CD4-positive, alpha-beta T cell (primary cell): Measurements from ENCODE around the gene SLC2A5. TPM values are rescaled to one million over a fixed set of nuclear protein-coding genes. Genes with fewer than 3 reads are reported as not detected.

Experiments
- ATAC-seq: fragments of 200-7000 bp; cut with Tn5 transposase; one replicate; pipeline ENCODE4 v1.10.0; 2022; ENCODE audit warnings: mild to moderate bottlenecking; ENCODE audit not compliant: poor library complexity
- CTCF ChIA-PET: fragments of 350-600 bp; sonication (Branson Sonifier 250); formaldehyde crosslinking; loops from one replicate; lab custom pipeline; 2021; ENCODE audit warnings: antibody characterized with exemption, inconsistent platforms; lab: Charles Lee
- POLR2A ChIA-PET: fragments of 350-600 bp; sonication (Branson Sonifier 250); formaldehyde crosslinking; loops from one replicate; lab custom pipeline; 2021; ENCODE audit warnings: antibody characterized with exemption, inconsistent platforms; lab: Charles Lee
- DNase-seq, 14 experiments: peaks; one replicate each; pipeline ENCODE4 v3.0.0-alpha.2; 2013 to 2020; ENCODE audit warnings: mixed read lengths in 2 of 14
- H3K27ac ChIP-seq, 2 donors: one replicate each; pipeline versions ENCODE4 v1.5.1 to v1.7.0; 2013; ENCODE audit warnings: low read length in 2 of 2, low read depth in 1 of 2, mild to moderate bottlenecking in 1 of 2
- H3K27me3 ChIP-seq, 2 experiments: 1 replicate in 1 of 2; 2 replicates in 1 of 2; pipeline versions ENCODE4 v1.6.1 to v1.7.0; 2013; ENCODE audit warnings: low read length in 2 of 2, control low read depth in 1 of 2, mild to moderate bottlenecking in 1 of 2, moderate library complexity in 1 of 2; ENCODE audit not compliant: insufficient read depth in 2 of 2, control insufficient read depth in 1 of 2
- H3K36me3 ChIP-seq: one replicate; pipeline ENCODE4 v1.6.1; 2013; ENCODE audit warnings: low read length, control low read depth; ENCODE audit not compliant: insufficient read depth
- H3K4me1 ChIP-seq: one replicate; pipeline ENCODE4 v1.6.1; 2013; ENCODE audit warnings: low read length, control low read depth; ENCODE audit not compliant: insufficient read depth
- H3K4me3 ChIP-seq: one replicate; pipeline ENCODE4 v1.5.1; 2013; ENCODE audit warnings: mild to moderate bottlenecking, low read length, moderate library complexity
- H3K9me3 ChIP-seq, 2 experiments: 1 replicate in 1 of 2; 2 replicates in 1 of 2; pipeline versions ENCODE4 v1.6.1 to v1.7.0; 2013; ENCODE audit warnings: low read length in 2 of 2, mild to moderate bottlenecking in 2 of 2, control low read depth in 1 of 2, moderate library complexity in 1 of 2; ENCODE audit not compliant: control insufficient read depth in 1 of 2, insufficient read depth in 1 of 2
- H3K27ac Mint-ChIP-seq: one replicate; pipeline ENCODE4 v1.8.0; 2020; ENCODE audit warnings: mixed read lengths
- H3K27me3 Mint-ChIP-seq: one replicate; pipeline ENCODE4 v1.8.0; 2021; ENCODE audit warnings: mixed read lengths
- H3K36me3 Mint-ChIP-seq: one replicate; pipeline ENCODE4 v1.8.0; 2021; ENCODE audit warnings: low read depth, mixed read lengths
- H3K4me1 Mint-ChIP-seq: one replicate; pipeline ENCODE4 v1.8.0; 2021; ENCODE audit warnings: low read depth, mixed read lengths
- H3K4me3 Mint-ChIP-seq: one replicate; pipeline ENCODE4 v1.8.0; 2020; ENCODE audit warnings: mild to moderate bottlenecking, mixed read lengths
- H3K9me3 Mint-ChIP-seq: one replicate; pipeline ENCODE4 v1.8.0; 2020; ENCODE audit warnings: mixed read lengths
- CTCF ChIP-seq: fragments of 200-600 bp; IDR thresholded peaks from one replicate; pipeline ENCODE4 v1.8.0; 2022; ENCODE audit warnings: antibody characterized with exemption, mild to moderate bottlenecking
- intact Hi-C, 2 experiments: fragments of 100-400 bp; cut with DNase I in 1 of 2; cut with micrococcal nuclease in 1 of 2; formaldehyde crosslinking; loops; one replicate each; pipeline versions ENCODE4 v1.15.1 to v1.9.0; 2023 to 2025; cut with DNase I, micrococcal nuclease
- total RNA-seq, 174 experiments: library from RNA in 2 of 174; stranded (reverse) in 2 of 174; gene quantifications; one replicate each; pipeline ENCODE4 v1.2.3 and lab custom pipeline; 2021 to 2026

The SLC2A5 gene
- total RNA-seq, 2 experiments from 2014 or later: not detected

GRCh38 chr1:9028921-9029705, 40.3 kb downstream of the SLC2A5 start:
- H3K27ac Mint-ChIP-seq: no peak overlapping the region
- ChIA-PET CTCF (no interaction called here), POLR2A (no interaction called here)
- no peaks in the 10 kb centered on the region for H3K4me1 Mint-ChIP-seq
- H3K27ac ChIP-seq: no peak overlapping the region
- H3K27me3 ChIP-seq: no peaks in the 10 kb centered on the region
- H3K4me3 Mint-ChIP-seq: no peak overlapping the region
- H3K27me3 Mint-ChIP-seq: peaks cover 6% of the 10 kb centered on the region
- DNase-seq (no peak), ATAC-seq (no peak)
- no peak overlapping the region for H3K4me3 ChIP-seq
- H3K9me3 Mint-ChIP-seq: no peaks in the 10 kb centered on the region
- no peaks in the 10 kb centered on the region for H3K36me3 Mint-ChIP-seq
- H3K36me3 ChIP-seq: no peaks in the 10 kb centered on the region
- peaks cover 6 to 28% of the 10 kb centered on the region in 2 experiments for H3K9me3 ChIP-seq
- no peak for TF ChIP-seq CTCF
- H3K4me1 ChIP-seq: no peaks in the 10 kb centered on the region
- intact Hi-C loops: no loop called here

DNA sequence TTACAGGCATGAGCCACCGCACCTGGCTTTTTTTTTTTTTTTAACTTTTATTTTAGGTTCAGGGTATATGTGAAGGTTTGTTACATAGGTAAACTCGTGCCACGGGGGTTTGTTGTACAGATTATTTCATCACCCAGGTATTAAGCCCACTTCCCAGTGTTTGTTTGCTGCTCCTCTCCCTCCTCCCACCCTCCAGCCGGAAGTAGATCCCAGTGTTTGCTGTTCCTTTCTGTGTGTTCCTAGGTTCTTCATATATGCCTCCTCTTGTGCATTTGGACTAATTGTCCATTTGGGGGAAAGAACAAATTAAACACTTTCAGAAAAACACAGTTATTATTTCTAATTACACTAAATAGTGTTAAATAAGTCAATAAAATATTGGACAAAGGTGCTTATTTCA, 42.1 kb downstream of the SLC2A5 start:
- Histone ChIP-seq H3K9me3 (peaks cover 6 to 22% of the 10 kb centered on the region in 2 experiments), H3K27ac (no peak overlapping the region), H3K27me3 (no peaks in the 10 kb centered on the region), H3K4me3 (no peak overlapping the region), H3K36me3 (no peaks in the 10 kb centered on the region), H3K4me1 (no peaks in the 10 kb centered on the region)
- no peaks in the 10 kb centered on the region for H3K36me3 Mint-ChIP-seq
- TF ChIP-seq CTCF: no peak
- DNase-seq (no peak), ATAC-seq (no peak)
- no peak overlapping the region for H3K4me3 Mint-ChIP-seq
- ChIA-PET POLR2A (no interaction called here), CTCF (no interaction called here)
- intact Hi-C loops: no loop called here
- H3K27ac Mint-ChIP-seq: no peak overlapping the region
- peaks cover 6% of the 10 kb centered on the region for H3K27me3 Mint-ChIP-seq
- no peaks in the 10 kb centered on the region for H3K4me1 Mint-ChIP-seq
- no peaks in the 10 kb centered on the region for H3K9me3 Mint-ChIP-seq

DNA sequence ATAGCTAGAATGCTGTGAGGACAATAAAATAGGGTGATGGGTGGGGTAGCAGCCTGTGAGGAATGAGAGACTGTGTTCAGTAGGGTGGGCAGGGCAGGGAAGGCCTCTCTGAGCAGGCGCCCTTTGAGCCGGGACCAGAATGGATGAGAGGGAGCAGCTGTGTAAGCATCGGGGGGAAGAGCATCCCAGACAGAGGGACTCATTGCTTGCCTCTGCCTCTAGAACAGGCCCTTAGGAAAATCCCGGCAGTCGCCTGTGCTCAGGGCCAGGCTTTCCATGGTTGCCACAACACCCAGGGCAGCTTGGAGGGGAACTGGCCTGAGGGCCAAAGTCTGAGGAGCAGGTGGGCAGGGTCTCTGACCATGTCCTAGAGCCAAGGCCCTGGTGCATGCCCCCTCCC, 44.0 kb downstream of the SLC2A5 start:
- no peaks in the 10 kb centered on the region for H3K9me3 Mint-ChIP-seq
- ChIA-PET CTCF (no interaction called here), POLR2A (no interaction called here)
- no peak overlapping the region for H3K27ac Mint-ChIP-seq
- no peaks in the 10 kb centered on the region for H3K4me1 Mint-ChIP-seq
- Histone ChIP-seq H3K9me3 (peaks cover 0 to 6% of the 10 kb centered on the region in 2 experiments), H3K4me1 (no peaks in the 10 kb centered on the region), H3K27me3 (no peaks in the 10 kb centered on the region), H3K27ac (no peak overlapping the region), H3K36me3 (no peaks in the 10 kb centered on the region), H3K4me3 (no peak overlapping the region)
- ATAC-seq (no peak), DNase-seq (no peak)
- no peak for TF ChIP-seq CTCF
- H3K4me3 Mint-ChIP-seq: no peak overlapping the region
- H3K36me3 Mint-ChIP-seq: no peaks in the 10 kb centered on the region
- peaks cover 6% of the 10 kb centered on the region for H3K27me3 Mint-ChIP-seq
- intact Hi-C loops: no loop called here
